GM19238 (cell line): ENCODE measurements around the gene GATD1.

Experiments
- DNase-seq: peaks from one replicate; pipeline ENCODE4 v3.0.0; 2011; ENCODE audit warnings: low spot score; ENCODE audit not compliant: insufficient read length

GATD1 gene

DNA sequence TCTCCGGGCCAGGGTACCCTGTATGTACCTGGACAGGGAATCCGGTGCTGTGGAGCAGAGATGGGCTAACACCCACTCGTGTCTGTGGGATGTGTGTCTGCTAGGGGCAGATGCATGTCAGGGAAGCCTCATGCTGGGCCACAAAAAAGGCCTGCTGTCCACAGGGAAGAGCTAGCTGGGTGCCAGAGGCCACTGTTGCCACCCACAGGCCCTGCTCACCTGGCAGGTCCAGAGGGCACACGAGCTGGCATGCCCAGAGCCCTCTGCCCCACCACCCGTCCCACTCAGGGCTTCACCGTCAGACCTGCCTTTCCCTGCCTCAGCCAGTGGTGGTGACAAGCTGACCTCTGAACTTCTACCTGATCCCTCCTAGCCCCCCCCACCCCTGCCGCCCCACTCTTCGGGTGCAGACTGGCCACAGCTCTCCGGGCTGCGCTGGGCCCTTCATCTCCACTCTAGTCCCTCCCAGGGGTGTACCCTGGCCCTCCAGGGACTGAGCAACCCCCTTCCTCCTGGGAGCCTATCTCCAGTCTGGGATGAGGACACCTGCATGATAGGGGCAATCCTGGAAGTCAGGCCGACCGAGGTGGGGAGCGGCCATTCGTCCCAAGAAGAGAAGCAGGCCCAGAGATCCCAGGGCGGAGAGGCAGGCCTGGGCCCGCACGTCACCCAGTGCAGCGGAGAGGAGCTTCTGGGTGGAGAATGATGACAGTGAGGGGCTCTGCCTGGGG, 19.4 kb upstream of the GATD1 start:
- no peak for DNase-seq

GRCh38 chr11:795634-796564, 18.6 kb upstream of the GATD1 start:
- DNase-seq, result peak; percentile 99

DNA sequence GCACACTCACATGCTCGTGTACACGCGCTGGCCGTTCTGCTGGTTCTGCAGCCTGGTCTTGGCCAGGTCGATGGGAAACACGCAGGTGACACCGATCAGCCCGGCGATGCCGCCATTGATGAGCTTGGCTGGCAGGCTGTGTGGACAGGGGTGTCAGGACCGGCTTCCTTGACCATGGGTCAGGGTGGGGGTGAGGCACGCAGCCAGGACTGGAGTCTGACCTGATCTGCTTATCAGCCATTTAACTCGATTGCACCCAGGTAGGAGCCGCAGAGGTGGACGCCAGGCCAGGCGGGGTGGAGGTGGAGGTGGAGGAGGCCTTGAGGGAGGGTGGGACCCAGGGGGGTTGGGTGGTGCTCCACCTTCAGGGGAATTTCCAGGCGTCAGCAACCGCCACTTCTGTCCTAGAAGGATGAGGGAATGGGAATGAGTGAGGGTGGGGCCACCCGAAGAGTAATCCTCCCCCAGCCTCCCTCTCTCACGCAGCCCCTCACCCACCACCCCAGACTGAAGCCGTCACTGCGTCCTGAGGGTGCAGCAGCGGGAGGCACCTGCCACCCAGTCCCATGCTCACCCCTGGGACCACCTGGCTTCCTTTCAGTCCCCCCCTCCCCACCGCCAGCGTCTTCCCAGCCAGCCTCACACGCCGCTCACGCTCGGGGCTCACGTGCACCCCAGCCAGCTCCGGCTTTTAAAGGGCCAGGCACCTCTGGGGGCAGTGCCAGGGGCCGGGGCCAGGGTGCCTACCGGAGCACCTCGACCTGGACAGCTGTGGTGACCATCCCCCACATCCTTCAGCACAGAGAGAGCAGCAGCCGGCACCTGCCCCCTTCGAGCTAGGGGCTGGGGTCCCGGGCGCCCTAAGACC, 17.7 kb upstream of the GATD1 start:
- no peak for DNase-seq

DNA sequence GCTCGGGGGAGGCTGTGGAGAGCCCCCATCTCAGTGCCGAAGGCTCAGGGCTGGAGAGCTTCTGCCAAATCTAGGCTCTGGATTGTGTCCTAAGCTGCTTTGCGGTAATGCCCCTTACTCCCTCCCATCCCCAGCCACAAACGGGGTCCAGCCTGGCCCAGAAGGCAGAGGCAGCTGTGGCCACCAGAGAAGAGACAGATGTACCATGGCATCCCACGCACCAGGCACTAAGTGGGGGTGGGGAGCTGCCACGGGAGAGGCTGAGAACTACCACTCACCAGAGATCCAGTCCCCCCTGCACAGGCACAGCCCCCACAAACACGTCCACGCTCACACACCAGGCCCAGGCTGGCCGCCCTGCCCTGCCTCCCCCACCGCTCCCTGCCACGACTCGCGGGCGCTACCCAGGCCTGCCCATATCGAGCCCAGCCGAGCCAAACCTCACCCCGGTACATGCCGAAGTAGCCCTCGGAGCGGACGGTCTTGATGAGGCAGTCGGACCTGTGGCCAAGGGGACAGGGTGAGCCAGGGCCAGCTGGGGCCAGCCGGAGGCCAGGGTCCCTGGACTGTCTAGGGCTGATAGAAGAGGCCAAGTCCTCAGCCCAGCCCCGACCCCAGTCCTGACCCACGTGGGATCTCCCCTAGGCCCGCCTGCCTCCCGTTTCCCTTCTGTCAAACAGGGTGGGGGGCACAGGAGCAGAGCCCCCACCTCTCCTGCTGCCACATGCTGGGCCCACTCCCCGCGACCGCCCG, 16.9 kb upstream of the GATD1 start:
- no peak for DNase-seq

GRCh38 chr11:793556-793955, 16.3 kb upstream of the GATD1 start:
- no peak for DNase-seq

- DNase-seq, result no peak
Measured at GRCh38 chr11:792873-793272, 15.6 kb upstream of the GATD1 start.

- no peak for DNase-seq
Measured at GRCh38 chr11:792535-792821, 15.2 kb upstream of the GATD1 start.

DNA sequence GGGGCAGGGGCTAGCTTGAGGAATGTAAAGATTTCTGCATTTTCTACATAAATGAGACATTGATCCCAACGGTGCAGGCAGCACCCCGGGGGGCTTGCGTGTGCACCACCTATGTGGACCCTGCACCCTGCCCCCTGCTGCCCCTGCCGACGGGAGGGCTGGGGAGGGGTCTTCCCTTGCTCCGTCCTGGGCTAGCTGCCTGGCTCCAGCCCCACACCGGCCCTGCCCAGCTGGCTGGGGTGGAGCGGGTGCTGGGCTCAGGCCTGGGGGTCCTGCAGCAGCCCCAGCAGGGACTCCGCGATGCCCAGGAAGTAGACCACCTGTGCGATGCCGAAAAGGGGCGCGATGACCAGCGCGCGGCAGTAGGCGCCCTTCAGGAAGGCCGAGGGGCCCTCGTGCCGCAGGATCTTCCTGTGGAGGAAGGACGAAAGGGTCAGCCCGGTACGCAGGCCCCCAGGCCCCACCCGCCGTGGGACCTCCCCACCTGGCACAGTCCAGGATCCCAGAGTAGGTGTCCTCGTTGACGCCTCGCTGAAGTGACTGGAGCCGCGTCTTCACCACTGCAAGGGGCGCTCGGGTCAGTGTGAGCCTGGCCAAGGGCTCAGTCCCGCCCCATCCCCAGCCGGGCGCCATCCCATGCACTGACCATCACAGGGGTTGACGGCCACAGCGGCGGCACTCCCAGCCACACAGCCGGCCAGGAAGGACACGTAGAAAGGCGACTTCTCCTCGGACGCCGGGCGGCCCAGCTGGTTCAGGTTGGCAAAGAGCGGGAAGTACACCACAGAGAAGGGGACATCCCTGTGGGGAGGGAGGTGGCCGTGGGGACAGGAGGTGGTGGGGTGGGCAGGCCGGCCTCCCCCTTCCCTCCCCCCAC, 14.6 kb upstream of the GATD1 start:
- DNase-seq, result no peak

- no peak for DNase-seq
Measured at GRCh38 chr11:790721-791564, 13.7 kb upstream of the GATD1 start.

GRCh38 chr11:789943-790342, 12.7 kb upstream of the GATD1 start, which contains the start of gene CEND1:
Gene CEND1 (minus strand): TSS chr11:790090. CDS start chr11:788576, 1,514 bp downstream.
- no peak for DNase-seq

DNA sequence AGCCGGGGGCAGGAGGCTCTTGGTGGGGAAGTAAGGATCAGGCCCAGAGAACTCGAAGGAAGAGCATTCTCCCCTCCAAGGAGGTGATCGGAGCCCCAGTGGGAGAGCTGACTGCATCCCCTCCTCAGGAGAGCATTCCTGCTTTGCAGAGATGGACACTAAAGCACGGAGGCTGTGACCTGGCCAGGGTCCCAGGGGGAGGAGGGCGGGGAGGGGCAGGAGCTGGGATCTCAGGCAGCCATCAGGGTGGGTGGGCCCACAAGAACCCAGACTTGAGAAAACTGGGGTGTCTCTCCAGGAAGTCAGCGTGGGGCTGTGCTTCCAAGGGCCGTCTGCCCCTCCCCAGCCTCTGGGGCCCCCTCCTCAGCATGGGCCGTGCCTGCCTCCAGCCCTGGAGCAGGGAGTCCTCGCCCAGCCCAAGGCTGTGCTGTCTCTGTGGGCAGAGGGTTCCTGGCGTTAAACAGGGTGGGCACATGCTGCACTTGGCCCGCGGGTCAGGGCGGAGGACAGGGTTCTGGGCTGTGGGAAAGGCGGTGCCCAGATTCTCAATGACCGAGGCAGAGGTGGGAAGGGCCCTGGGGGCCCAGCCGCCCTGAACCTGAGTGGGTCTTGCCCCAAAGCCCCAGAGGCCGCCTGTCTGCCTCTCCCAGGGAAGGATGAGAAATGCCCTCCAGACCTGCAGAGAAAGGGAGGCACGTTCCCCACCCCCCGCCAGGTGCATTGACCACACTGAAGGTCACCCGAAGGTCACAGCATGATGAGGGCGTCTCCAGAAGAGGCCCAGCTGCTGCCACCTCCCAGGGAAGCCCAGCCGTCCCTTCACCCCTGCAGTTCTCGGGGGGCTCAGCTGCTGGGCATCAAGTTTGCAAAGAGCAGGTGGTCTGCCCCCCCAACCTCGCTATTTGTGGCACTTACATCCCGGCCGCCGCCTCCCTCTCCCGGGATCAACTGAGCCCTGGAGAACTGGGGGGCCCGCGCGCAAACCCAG, 12.0 kb upstream of the GATD1 start:
- no peak for DNase-seq

- DNase-seq, result no peak
Measured at GRCh38 chr11:788009-788640, 10.8 kb upstream of the GATD1 start.

GRCh38 chr11:787084-787675, 9.9 kb upstream of the GATD1 start:
- DNase-seq, result no peak

DNA sequence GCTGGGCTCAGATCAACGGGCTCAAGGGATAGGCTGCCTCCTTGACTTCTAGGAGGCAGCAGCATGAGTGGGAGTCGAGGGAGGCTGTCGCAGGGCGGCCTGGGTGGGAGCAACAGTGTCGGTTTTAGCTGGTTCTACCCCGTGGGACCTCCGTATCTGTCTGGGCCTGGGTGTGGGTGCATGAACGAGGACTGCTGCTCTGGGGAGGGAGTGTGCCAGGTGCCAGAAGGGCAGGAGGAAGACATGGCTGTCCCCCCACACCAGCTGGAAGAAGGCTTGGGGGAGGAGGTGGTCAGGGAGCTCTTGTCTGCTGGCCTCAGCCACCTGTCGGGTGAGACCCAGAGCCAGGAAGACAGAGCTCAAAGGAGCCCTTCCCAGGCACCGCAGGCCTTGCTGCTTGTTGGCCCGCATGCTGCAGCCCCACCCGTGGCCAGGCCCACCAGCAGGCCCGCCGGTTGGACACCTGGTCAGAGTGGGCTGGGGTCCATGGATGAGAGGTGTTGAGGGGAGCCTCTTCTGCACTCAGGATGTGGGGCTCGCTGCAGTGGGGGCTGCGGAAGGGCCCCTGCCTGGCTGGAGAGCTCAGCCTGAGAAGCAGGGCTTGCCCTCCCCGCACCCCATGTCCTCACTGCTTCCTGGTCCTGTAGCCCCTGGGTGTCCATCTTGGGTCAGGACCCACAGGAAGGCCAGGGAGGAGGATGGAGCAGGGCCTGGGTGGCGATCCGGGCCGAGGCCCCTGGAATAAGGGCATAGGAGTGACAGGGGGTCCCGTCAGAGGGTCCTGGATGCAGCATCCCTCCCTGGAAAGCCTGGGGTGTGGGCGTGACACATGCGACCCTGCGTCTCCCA, 9.2 kb upstream of the GATD1 start:
- DNase-seq, result no peak

DNA sequence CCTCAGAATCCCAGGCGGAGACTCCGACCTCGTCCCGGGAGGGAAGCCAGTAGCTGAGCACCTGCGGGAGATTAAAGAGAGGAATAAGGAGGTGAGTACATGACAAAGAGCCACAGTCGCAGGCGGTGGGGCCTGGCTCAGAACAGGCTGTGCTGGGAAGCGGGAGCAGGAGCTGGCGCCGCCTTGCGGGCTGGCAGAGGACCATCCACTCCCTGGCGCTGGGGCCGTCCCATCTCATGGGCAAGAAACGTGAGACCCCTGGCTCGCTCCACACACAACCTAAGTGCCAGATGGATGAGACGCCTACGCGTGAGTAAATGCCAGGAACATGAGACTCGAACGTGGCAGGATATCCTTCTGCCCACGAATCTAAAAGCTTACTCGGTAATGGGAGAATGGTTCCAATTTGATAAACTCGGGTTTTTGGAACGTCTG, 6.3 kb upstream of the GATD1 start:
- no peak for DNase-seq
